ENCODE measurements around the gene CISH. TPM values are rescaled to one million over a fixed set of nuclear protein-coding genes. Genes with fewer than 3 reads are reported as not detected.

Gene CISH
- polyA plus RNA-seq, 4 donors, result 4.8 to 47.0 (median 7.4) TPM

DNA sequence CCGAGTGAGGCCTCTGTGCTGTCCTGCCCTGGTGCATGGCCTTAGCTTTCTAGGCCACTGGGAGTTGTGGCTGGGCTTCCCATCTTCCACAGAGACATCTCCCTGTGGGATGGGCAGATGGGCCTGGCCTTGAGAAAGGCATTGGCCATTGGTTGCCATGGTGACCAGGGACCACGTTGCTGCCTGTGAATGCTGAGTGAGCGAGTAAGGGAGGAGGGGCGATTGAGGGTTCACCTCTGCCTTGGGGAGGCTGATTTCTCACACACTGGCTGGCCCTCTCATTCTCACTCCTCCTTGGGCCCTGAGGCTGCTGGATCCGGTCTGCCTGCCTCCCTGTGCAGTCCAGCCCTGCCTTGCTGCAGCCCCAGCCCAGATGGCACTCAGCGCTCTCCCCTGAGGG lies 36.7 kb upstream of the CISH start:
- H3K9me3 ChIP-seq (ENCODE audit: control insufficient read depth in 2 of 2, insufficient read depth in 1 of 2, low read depth in 1 of 2, low read length in 1 of 2), result no peaks in the 10 kb centered on the region
- DNase-seq (no peak), FAIRE-seq (no peak)
- peaks cover 2 to 75% (median 16%) of the 10 kb centered on the region in 3 donors for H3K36me3 ChIP-seq (ENCODE audit: control insufficient read depth in 3 of 3, insufficient read depth in 2 of 3, low read depth in 1 of 3, low read length in 3 of 3)
- no peak overlapping the region for H3K4me3 ChIP-seq (ENCODE audit: low read depth in 1 of 3, low read length in 3 of 3)
- no peaks in the 10 kb centered on the region for H3K4me1 ChIP-seq (ENCODE audit: control insufficient read depth in 3 of 3, insufficient read depth in 2 of 3, low read depth in 1 of 3, low read length in 2 of 3)
- WGBS, 3 donors, result 66 to 75% (median 73%) methylated on average over 6 of the region's 6 CpGs
- H3K27ac ChIP-seq (ENCODE audit: low read depth in 1 of 3, low read length in 2 of 3), result no peak overlapping the region
- H3K27me3 ChIP-seq (ENCODE audit: control insufficient read depth in 3 of 3, insufficient read depth in 3 of 3, low read length in 3 of 3), result no peaks in the 10 kb centered on the region

- FAIRE-seq, result no peak
- Histone ChIP-seq H3K27me3 (ENCODE audit: control insufficient read depth in 3 of 3, insufficient read depth in 3 of 3, low read length in 3 of 3) (no peaks in the 10 kb centered on the region), H3K4me1 (ENCODE audit: control insufficient read depth in 3 of 3, insufficient read depth in 2 of 3, low read depth in 1 of 3, low read length in 2 of 3) (no peaks in the 10 kb centered on the region), H3K4me3 (ENCODE audit: low read depth in 1 of 3, low read length in 3 of 3) (no peak overlapping the region), H3K9me3 (ENCODE audit: control insufficient read depth in 2 of 2, insufficient read depth in 1 of 2, low read depth in 1 of 2, low read length in 1 of 2) (no peaks in the 10 kb centered on the region), H3K27ac (ENCODE audit: low read depth in 1 of 3, low read length in 2 of 3) (no peak overlapping the region), H3K36me3 (ENCODE audit: control insufficient read depth in 3 of 3, insufficient read depth in 2 of 3, low read depth in 1 of 3, low read length in 3 of 3) (peaks cover 5 to 98% (median 16%) of the 10 kb centered on the region in 3 donors)
- 93 to 100% (median 94%) methylated on average over 2 of the region's 2 CpGs for WGBS, 3 donors
- no peak for DNase-seq
These were observed 33.8 kb upstream of the CISH start for GRCh38 chr3:50645378-50645777.

DNA sequence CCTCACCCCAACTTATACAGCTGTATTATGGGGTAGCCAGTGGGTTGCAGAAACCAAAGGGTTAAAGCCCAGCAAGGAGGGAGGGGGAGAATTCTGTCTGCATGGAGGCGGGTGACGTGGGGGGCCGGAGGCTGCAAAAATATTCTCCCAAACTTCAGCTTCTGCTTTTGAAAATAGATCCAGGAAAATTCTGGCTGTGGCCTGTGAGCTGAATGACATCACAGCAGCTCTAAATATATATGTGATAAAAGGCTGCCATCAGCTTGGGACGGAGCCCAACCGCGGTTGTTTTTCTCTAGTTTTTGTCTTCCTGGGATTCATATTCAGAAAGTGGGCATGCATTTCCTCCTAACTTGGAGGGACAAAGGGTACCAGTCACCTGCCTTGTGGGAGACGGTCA lies 33.0 kb upstream of the CISH start:
- FAIRE-seq, result no peak
- Histone ChIP-seq H3K36me3 (ENCODE audit: control insufficient read depth in 3 of 3, insufficient read depth in 2 of 3, low read depth in 1 of 3, low read length in 3 of 3) (peaks cover 5 to 98% (median 16%) of the 10 kb centered on the region in 3 donors), H3K4me3 (ENCODE audit: low read depth in 1 of 3, low read length in 3 of 3) (no peak overlapping the region), H3K27me3 (ENCODE audit: control insufficient read depth in 3 of 3, insufficient read depth in 3 of 3, low read length in 3 of 3) (no peaks in the 10 kb centered on the region), H3K9me3 (ENCODE audit: control insufficient read depth in 2 of 2, insufficient read depth in 1 of 2, low read depth in 1 of 2, low read length in 1 of 2) (no peaks in the 10 kb centered on the region), H3K4me1 (ENCODE audit: control insufficient read depth in 3 of 3, insufficient read depth in 2 of 3, low read depth in 1 of 3, low read length in 2 of 3) (no peaks in the 10 kb centered on the region), H3K27ac (ENCODE audit: low read depth in 1 of 3, low read length in 2 of 3) (no peak overlapping the region)
- no peak for DNase-seq
- WGBS, 3 donors, result 70 to 89% (median 83%) methylated on average over 7 of the region's 7 CpGs

DNA sequence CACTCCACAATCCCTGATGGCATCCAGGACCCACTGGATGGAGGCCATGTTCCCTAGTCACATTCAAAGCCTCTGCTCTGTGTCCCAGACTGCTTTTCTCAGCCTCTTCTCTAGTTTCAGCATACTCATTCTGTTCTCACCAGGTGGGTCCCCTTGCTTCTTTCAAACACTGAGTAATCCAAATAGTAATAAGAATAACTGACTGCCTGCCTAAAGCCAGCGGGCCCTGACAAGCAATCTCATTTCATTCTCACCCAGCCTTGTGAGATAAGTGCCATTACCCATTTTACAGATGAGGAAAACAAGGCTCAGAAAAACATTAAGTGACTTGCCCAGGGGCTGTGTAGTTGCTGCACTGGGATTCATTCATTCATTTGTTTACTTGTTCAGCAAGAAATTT lies 30.8 kb upstream of the CISH start:
- Histone ChIP-seq H3K4me3 (ENCODE audit: low read depth in 1 of 3, low read length in 3 of 3) (no peak overlapping the region), H3K27me3 (ENCODE audit: control insufficient read depth in 3 of 3, insufficient read depth in 3 of 3, low read length in 3 of 3) (no peaks in the 10 kb centered on the region), H3K4me1 (ENCODE audit: control insufficient read depth in 3 of 3, insufficient read depth in 2 of 3, low read depth in 1 of 3, low read length in 2 of 3) (peaks cover 0 to 2% (median 0%) of the 10 kb centered on the region in 3 donors), H3K27ac (ENCODE audit: low read depth in 1 of 3, low read length in 2 of 3) (no peak overlapping the region), H3K36me3 (ENCODE audit: control insufficient read depth in 3 of 3, insufficient read depth in 2 of 3, low read depth in 1 of 3, low read length in 3 of 3) (peaks cover 5 to 86% (median 13%) of the 10 kb centered on the region in 3 donors), H3K9me3 (ENCODE audit: control insufficient read depth in 2 of 2, insufficient read depth in 1 of 2, low read depth in 1 of 2, low read length in 1 of 2) (no peaks in the 10 kb centered on the region)
- WGBS, 3 donors, result 79 to 96% (median 87%) methylated on average over 1 of the region's 1 CpG
- DNase-seq (no peak), FAIRE-seq (no peak)

DNA sequence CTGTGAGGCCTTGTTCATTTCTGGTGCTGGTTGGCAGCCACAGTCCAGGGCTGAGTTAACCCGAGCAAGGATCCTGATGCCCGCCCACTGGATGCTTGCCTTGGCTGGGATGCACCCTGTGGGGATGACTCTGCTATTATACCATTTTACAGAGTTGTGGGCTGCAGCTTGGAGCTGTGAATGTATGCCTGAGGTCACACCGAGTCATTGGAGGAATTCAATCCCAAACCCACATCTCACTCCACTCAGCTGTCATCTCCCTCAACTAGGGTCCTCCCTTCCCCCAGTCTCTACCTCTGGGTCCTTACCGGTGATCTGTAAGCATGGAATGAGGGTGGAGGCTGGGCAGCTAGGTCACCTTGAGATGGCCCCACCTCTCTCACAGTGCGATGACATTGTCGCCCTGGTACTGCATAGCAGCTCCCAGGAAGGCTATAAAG lies 27.5 kb upstream of the CISH start:
- H3K36me3 ChIP-seq (ENCODE audit: control insufficient read depth in 3 of 3, insufficient read depth in 2 of 3, low read depth in 1 of 3, low read length in 3 of 3), result peaks cover under 1 to 61% (median 5%) of the 10 kb centered on the region in 3 donors
- H3K4me3 ChIP-seq (ENCODE audit: low read depth in 1 of 3, low read length in 3 of 3), result no peak overlapping the region
- H3K4me1 ChIP-seq (ENCODE audit: control insufficient read depth in 3 of 3, insufficient read depth in 2 of 3, low read depth in 1 of 3, low read length in 2 of 3), result peaks cover 0 to 2% (median 0%) of the 10 kb centered on the region in 3 donors
- FAIRE-seq (no peak), DNase-seq (no peak)
- 90 to 95% (median 90%) methylated on average over 6 of the region's 6 CpGs for WGBS, 3 donors
- H3K9me3 ChIP-seq (ENCODE audit: control insufficient read depth in 2 of 2, insufficient read depth in 1 of 2, low read depth in 1 of 2, low read length in 1 of 2), result no peaks in the 10 kb centered on the region
- H3K27me3 ChIP-seq (ENCODE audit: control insufficient read depth in 3 of 3, insufficient read depth in 3 of 3, low read length in 3 of 3), result no peaks in the 10 kb centered on the region
- H3K27ac ChIP-seq (ENCODE audit: low read depth in 1 of 3, low read length in 2 of 3), result no peak overlapping the region

- Histone ChIP-seq H3K4me1 (ENCODE audit: control insufficient read depth in 3 of 3, insufficient read depth in 2 of 3, low read depth in 1 of 3, low read length in 2 of 3) (peaks cover 0 to 2% (median 0%) of the 10 kb centered on the region in 3 donors), H3K36me3 (ENCODE audit: control insufficient read depth in 3 of 3, insufficient read depth in 2 of 3, low read depth in 1 of 3, low read length in 3 of 3) (peaks cover 0 to 50% (median under 1%) of the 10 kb centered on the region in 3 donors), H3K4me3 (ENCODE audit: low read depth in 1 of 3, low read length in 3 of 3) (no peak overlapping the region), H3K27me3 (ENCODE audit: control insufficient read depth in 3 of 3, insufficient read depth in 3 of 3, low read length in 3 of 3) (no peaks in the 10 kb centered on the region), H3K9me3 (ENCODE audit: control insufficient read depth in 2 of 2, insufficient read depth in 1 of 2, low read depth in 1 of 2, low read length in 1 of 2) (no peaks in the 10 kb centered on the region), H3K27ac (ENCODE audit: low read depth in 1 of 3, low read length in 2 of 3) (no peak overlapping the region)
- DNase-seq (no peak), FAIRE-seq (no peak)
- WGBS, 3 donors, result 66 to 74% (median 71%) methylated on average over 3 of the region's 3 CpGs
These were observed 26.4 kb upstream of the CISH start for GRCh38 chr3:50637945-50638344.

DNA sequence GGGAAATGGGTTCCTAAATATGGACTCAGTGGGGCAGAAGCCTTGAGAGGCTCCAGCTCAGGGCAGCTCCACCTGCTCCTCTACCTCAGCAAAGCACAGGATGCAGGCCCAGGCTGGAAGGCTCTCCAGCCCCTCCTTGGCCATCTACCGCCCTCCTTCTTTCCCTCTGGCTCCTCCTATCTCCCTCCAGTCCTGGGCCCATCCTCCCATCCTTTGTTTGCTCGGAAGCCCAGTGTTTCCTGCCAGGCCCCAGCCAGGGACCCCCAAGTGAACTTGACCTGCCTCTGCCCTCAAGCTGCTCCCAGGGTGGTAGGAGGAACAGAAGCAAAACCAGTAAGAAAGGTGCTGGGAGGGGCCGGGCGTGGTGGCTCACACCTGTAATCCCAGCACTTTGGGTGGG lies 25.4 kb upstream of the CISH start:
- Histone ChIP-seq H3K36me3 (ENCODE audit: control insufficient read depth in 3 of 3, insufficient read depth in 2 of 3, low read depth in 1 of 3, low read length in 3 of 3) (peaks cover 0 to 43% (median 0%) of the 10 kb centered on the region in 3 donors), H3K4me1 (ENCODE audit: control insufficient read depth in 3 of 3, insufficient read depth in 2 of 3, low read depth in 1 of 3, low read length in 2 of 3) (peaks cover 0 to 5% (median 0%) of the 10 kb centered on the region in 3 donors), H3K4me3 (ENCODE audit: low read depth in 1 of 3, low read length in 3 of 3) (no peak overlapping the region), H3K27ac (ENCODE audit: low read depth in 1 of 3, low read length in 2 of 3) (no peak overlapping the region), H3K9me3 (ENCODE audit: control insufficient read depth in 2 of 2, insufficient read depth in 1 of 2, low read depth in 1 of 2, low read length in 1 of 2) (no peaks in the 10 kb centered on the region), H3K27me3 (ENCODE audit: control insufficient read depth in 3 of 3, insufficient read depth in 3 of 3, low read length in 3 of 3) (no peaks in the 10 kb centered on the region)
- 89 to 93% (median 91%) methylated on average over 4 of the region's 4 CpGs for WGBS, 3 donors
- no peak for DNase-seq
- no peak for FAIRE-seq

DNA sequence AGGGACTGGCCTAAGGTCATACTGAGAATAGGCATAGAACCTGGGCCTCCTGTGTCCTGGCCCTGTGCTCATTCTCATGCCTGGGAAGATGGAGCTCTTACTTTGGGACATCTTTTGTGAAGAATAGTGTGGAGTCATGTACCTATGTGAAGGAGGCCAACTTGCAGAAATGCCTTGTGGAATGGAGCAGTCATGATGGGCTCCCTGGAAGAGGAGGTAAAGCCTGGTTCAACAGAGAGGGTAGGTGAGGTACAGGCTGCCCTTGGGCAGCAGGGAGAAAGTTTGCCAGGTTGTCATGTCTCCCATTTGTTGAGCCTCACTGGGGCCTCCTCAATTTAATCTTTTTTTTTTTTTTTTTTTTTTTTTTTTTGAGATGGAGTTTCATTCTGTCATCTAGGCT lies 23.5 kb upstream of the CISH start:
- no peaks in the 10 kb centered on the region for H3K27me3 ChIP-seq (ENCODE audit: control insufficient read depth in 3 of 3, insufficient read depth in 3 of 3, low read length in 3 of 3)
- DNase-seq (no peak), FAIRE-seq (no peak)
- H3K36me3 ChIP-seq (ENCODE audit: control insufficient read depth in 3 of 3, insufficient read depth in 2 of 3, low read depth in 1 of 3, low read length in 3 of 3), result peaks cover 0 to 39% (median 0%) of the 10 kb centered on the region in 3 donors
- no peaks in the 10 kb centered on the region for H3K9me3 ChIP-seq (ENCODE audit: control insufficient read depth in 2 of 2, insufficient read depth in 1 of 2, low read depth in 1 of 2, low read length in 1 of 2)
- H3K4me1 ChIP-seq (ENCODE audit: control insufficient read depth in 3 of 3, insufficient read depth in 2 of 3, low read depth in 1 of 3, low read length in 2 of 3), result peaks cover 0 to 5% (median 4%) of the 10 kb centered on the region in 3 donors
- no peak overlapping the region for H3K4me3 ChIP-seq (ENCODE audit: low read depth in 1 of 3, low read length in 3 of 3)
- no peak overlapping the region for H3K27ac ChIP-seq (ENCODE audit: low read depth in 1 of 3, low read length in 2 of 3)

DNA sequence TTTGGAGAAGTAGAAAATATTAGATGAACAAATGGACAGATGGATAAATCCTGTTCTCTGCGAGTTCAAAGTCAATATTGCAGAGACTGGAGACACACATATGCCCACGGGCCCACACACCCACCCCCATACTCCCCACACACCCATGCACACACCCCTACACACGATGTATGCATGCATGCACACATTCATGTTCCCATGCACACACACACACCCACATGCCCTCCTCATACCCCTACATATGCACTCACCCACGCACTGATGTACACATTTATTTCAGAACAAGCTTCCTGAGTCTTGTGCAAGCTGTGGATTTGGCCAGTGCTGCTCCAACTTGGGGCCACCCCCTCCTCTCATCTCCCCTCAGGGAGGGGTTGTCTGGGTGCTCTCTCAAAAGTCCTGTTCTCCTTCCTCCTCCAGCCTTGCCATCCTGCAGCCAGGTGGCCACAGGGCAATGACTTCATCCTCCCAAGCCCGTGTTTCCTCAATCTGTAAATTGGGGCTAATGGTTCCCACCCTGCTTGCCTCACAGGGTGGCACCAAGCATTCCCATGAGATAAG lies 21.7 kb upstream of the CISH start:
- Histone ChIP-seq H3K4me3 (ENCODE audit: low read depth in 1 of 3, low read length in 3 of 3) (no peak overlapping the region), H3K9me3 (ENCODE audit: control insufficient read depth in 2 of 2, insufficient read depth in 1 of 2, low read depth in 1 of 2, low read length in 1 of 2) (no peaks in the 10 kb centered on the region), H3K4me1 (ENCODE audit: control insufficient read depth in 3 of 3, insufficient read depth in 2 of 3, low read depth in 1 of 3, low read length in 2 of 3) (peaks cover 0 to 5% (median 4%) of the 10 kb centered on the region in 3 donors), H3K36me3 (ENCODE audit: control insufficient read depth in 3 of 3, insufficient read depth in 2 of 3, low read depth in 1 of 3, low read length in 3 of 3) (peaks cover 0 to 42% (median 0%) of the 10 kb centered on the region in 3 donors), H3K27me3 (ENCODE audit: control insufficient read depth in 3 of 3, insufficient read depth in 3 of 3, low read length in 3 of 3) (no peaks in the 10 kb centered on the region), H3K27ac (ENCODE audit: low read depth in 1 of 3, low read length in 2 of 3) (no peak overlapping the region)
- 63 to 73% (median 67%) methylated on average over 5 of the region's 5 CpGs for WGBS, 3 donors
- DNase-seq (no peak), FAIRE-seq (no peak)
